Osteocyte (in vitro differentiated cells): ENCODE data around the gene PRDM8. TPM values are rescaled to one million over a fixed set of nuclear protein-coding genes. Genes with fewer than 3 reads are reported as not detected.

ENCODE experiments used
- DNase-seq: peaks from one replicate; pipeline ENCODE4 v3.0.0; 2021; ENCODE audit warnings: mixed read lengths; ENCODE audit not compliant: unreplicated experiment; ENCODE audit errors: extremely low spot score
- H3K27ac Mint-ChIP-seq: one replicate; pipeline ENCODE4 v1.8.0; 2021; ENCODE audit warnings: mild to moderate bottlenecking, mixed read lengths; ENCODE audit not compliant: unreplicated experiment
- H3K27me3 Mint-ChIP-seq: one replicate; pipeline ENCODE4 v1.8.0; 2021; ENCODE audit warnings: mixed read lengths; ENCODE audit not compliant: unreplicated experiment
- H3K36me3 Mint-ChIP-seq: one replicate; pipeline ENCODE4 v1.8.0; 2021; ENCODE audit warnings: mixed read lengths; ENCODE audit not compliant: unreplicated experiment
- H3K4me1 Mint-ChIP-seq: one replicate; pipeline ENCODE4 v1.8.0; 2021; ENCODE audit warnings: mixed read lengths; ENCODE audit not compliant: unreplicated experiment
- H3K4me3 Mint-ChIP-seq: one replicate; pipeline ENCODE4 v1.8.0; 2021; ENCODE audit warnings: mild to moderate bottlenecking, moderate library complexity, mixed read lengths; ENCODE audit not compliant: unreplicated experiment
- H3K9me3 Mint-ChIP-seq: one replicate; pipeline ENCODE4 v1.8.0; 2021; ENCODE audit warnings: mixed read lengths; ENCODE audit not compliant: unreplicated experiment
- total RNA-seq: library from RNA; stranded (reverse); gene quantifications from 2 replicates; pipeline ENCODE4 v1.2.1, GENCODE V29; 2021
- TF ChIP-seq, protein P1 (sequence below): fragments of 200-600 bp; sonication (generic); IDR thresholded peaks from 2 replicates; pipeline ENCODE4 v1.5.0; 2021; ENCODE audit warnings: antibody characterized with exemption, mild to moderate bottlenecking, moderate library complexity

PRDM8 gene
- total RNA-seq, 1 donor from 2014 or later = 0.13 TPM

DNA sequence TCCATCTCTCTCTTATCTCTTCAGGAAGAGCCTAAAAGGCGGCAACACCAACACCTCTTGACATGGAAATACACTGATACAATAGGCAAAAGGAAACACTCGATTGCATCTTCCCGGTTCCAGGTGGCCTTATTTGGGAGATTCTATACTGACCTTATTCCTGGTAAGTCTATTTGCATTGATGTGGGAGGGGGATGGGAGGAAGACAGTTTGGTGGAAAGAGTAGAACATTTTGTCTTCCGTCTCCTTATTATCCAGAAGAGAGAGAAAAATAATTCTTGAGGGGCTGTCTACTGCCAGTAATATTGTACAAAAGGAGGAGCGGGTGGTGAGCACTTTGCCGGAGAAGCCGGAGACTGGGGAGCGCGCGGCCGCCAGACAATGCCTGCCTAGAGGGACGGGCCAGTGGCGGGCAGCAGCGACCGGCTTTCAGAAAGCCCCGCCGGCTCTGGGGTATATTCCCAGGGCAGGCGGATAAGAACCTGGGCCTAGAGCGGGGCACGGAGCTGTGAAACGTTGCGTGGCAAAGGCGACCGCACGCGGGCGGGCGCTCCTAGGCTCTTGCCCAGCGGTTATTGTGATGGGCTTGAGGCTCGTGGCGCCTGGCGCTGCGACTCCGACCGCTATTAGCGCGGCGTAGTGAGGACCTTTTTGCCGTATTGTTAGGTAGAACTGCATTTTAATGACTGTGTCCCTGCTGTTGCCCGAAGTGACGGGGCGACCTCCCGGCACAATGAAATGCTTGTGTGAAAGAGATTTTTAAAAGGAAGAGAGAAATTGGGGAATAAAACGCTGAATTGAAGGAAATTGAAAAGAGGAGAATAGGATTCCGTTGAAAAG is 518 bp downstream of the PRDM8 start:
- peaks cover 26% of the 10 kb centered on the region for H3K4me1 Mint-ChIP-seq
- TF ChIP-seq, protein P1, sequence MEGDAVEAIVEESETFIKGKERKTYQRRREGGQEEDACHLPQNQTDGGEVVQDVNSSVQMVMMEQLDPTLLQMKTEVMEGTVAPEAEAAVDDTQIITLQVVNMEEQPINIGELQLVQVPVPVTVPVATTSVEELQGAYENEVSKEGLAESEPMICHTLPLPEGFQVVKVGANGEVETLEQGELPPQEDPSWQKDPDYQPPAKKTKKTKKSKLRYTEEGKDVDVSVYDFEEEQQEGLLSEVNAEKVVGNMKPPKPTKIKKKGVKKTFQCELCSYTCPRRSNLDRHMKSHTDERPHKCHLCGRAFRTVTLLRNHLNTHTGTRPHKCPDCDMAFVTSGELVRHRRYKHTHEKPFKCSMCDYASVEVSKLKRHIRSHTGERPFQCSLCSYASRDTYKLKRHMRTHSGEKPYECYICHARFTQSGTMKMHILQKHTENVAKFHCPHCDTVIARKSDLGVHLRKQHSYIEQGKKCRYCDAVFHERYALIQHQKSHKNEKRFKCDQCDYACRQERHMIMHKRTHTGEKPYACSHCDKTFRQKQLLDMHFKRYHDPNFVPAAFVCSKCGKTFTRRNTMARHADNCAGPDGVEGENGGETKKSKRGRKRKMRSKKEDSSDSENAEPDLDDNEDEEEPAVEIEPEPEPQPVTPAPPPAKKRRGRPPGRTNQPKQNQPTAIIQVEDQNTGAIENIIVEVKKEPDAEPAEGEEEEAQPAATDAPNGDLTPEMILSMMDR = no peak
- no peaks in the 10 kb centered on the region for H3K9me3 Mint-ChIP-seq
- H3K27me3 Mint-ChIP-seq = peaks cover 85% of the 10 kb centered on the region
- H3K27ac Mint-ChIP-seq = no peak overlapping the region
- no peak for DNase-seq
- H3K36me3 Mint-ChIP-seq = no peaks in the 10 kb centered on the region
- H3K4me3 Mint-ChIP-seq = peak overlapping the region; percentile 60

DNA sequence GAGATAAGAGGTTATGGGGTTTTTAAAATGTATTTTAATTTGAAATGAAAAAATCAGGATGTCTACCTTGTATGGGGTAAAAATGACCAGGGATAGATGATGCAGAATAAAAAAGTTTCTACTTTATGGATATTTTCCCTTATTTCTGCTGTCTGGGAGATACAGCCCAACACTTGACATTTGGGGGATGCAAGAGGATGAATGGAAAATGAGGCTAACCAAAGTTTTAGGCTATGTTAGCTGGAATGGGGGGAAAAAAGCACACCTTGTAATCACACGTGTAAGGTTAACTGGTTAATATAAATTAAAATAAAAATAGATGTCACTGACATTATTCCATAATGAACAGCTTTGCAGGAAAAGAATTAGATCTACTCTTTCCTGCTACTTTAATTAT is 1.1 kb downstream of the PRDM8 start:
- no peak overlapping the region for H3K27ac Mint-ChIP-seq
- peaks cover 82% of the 10 kb centered on the region for H3K27me3 Mint-ChIP-seq
- DNase-seq = no peak
- H3K4me1 Mint-ChIP-seq = peaks cover 29% of the 10 kb centered on the region
- TF ChIP-seq, protein P1 = no peak
- H3K9me3 Mint-ChIP-seq = no peaks in the 10 kb centered on the region
- H3K4me3 Mint-ChIP-seq = peak overlapping the region; percentile 60
- H3K36me3 Mint-ChIP-seq = no peaks in the 10 kb centered on the region

DNA sequence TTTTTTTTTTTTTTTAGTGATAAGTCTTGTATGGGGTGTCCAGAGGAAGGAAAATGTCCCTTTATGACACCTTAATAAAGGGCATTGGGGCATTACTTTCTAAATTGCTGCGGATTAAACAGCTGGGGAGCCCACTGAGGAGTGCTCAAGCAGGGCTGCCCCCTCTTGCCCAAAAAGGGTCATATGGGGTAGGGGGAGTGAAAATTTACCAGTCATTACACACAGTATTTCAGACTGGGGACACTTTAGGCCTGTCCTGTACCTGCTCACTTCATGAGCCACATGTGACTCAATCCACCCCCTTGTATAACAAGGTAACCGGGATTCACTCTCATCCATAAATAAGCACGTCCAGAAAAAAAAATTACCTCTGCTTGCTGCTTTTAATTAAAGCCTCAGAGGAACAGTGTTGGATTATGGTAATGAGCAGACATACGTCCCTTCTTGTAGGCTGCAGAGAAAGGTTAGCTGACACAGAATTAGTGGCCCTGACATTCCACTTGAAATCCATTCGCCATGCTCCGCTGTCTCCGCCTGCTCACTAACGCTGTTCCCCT is 1.8 kb downstream of the PRDM8 start:
- H3K4me3 Mint-ChIP-seq = no peak overlapping the region
- H3K4me1 Mint-ChIP-seq = peaks cover 29% of the 10 kb centered on the region
- no peaks in the 10 kb centered on the region for H3K36me3 Mint-ChIP-seq
- TF ChIP-seq, protein P1 = no peak
- no peaks in the 10 kb centered on the region for H3K9me3 Mint-ChIP-seq
- no peak for DNase-seq
- peaks cover 78% of the 10 kb centered on the region for H3K27me3 Mint-ChIP-seq
- no peak overlapping the region for H3K27ac Mint-ChIP-seq

DNA sequence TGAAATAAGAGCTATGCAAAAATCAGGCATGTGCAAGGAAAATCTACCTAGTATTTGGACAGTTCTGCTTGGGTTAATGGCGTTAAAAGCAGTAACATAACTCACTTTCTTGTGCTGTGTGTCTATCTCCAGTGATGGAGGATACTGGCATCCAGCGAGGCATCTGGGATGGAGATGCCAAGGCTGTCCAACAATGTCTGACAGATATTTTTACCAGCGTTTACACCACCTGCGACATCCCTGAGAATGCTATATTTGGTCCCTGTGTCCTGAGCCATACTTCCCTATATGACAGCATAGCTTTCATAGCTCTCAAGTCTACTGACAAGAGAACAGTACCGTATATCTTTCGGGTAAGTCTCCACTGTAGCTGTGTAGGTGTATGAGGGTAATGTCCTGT is 2.6 kb downstream of the PRDM8 start:
- H3K9me3 Mint-ChIP-seq = no peaks in the 10 kb centered on the region
- no peaks in the 10 kb centered on the region for H3K36me3 Mint-ChIP-seq
- H3K27ac Mint-ChIP-seq = no peak overlapping the region
- H3K27me3 Mint-ChIP-seq = peaks cover 79% of the 10 kb centered on the region
- H3K4me1 Mint-ChIP-seq = peaks cover 29% of the 10 kb centered on the region
- DNase-seq = no peak
- TF ChIP-seq, protein P1 = no peak
- no peak overlapping the region for H3K4me3 Mint-ChIP-seq
